HepG2 (cell line): ENCODE results near the gene STAT6. TPM values are rescaled to one million over a fixed set of nuclear protein-coding genes. Genes with fewer than 3 reads are reported as not detected.
A peak's percentile ranks its signal among the peaks of the same experiment; 100 is the strongest.

Experiments used
- ATF2 ChIP-seq: sonication (generic); formaldehyde crosslinking; IDR thresholded peaks from 2 replicates; pipeline ENCODE4 v1.4.0; 2020; ENCODE audit warnings: missing genetic modification reagents
- CBX1 ChIP-seq: IDR thresholded peaks from one replicate; pipeline ENCODE4 v1.6.1; 2016; ENCODE audit warnings: antibody characterized with exemption, low read depth
- DNMT3B ChIP-seq: conservative IDR thresholded peaks from 2 replicates; pipeline ENCODE4 v1.6.1; 2016; ENCODE audit warnings: missing biosample characterization, control low read depth
- PLRG1 ChIP-seq: fragments of 450-650 bp; conservative IDR thresholded peaks from 2 replicates; pipeline ENCODE4 v1.6.1; 2016
- TFAP4 ChIP-seq: sonication (generic); IDR thresholded peaks from 2 replicates; pipeline ENCODE4 v1.6.1; 2016; ENCODE audit warnings: low read depth, borderline replicate concordance
- ZNF333 ChIP-seq: sonication (generic); formaldehyde crosslinking; IDR thresholded peaks from 2 replicates; pipeline ENCODE4 v1.4.0; 2020; ENCODE audit warnings: mild to moderate bottlenecking, missing genetic modification reagents, borderline replicate concordance
- ZNF382 ChIP-seq: sonication (generic); formaldehyde crosslinking; IDR thresholded peaks from 2 replicates; pipeline ENCODE4 v1.5.0; 2020; ENCODE audit warnings: missing genetic modification reagents, mild to moderate bottlenecking, borderline replicate concordance
- ZNF432 ChIP-seq: sonication (generic); formaldehyde crosslinking; IDR thresholded peaks from 2 replicates; pipeline ENCODE4 v1.5.0; 2020; ENCODE audit warnings: missing genetic modification reagents, mild to moderate bottlenecking, borderline replicate concordance
- ZNF558 ChIP-seq: sonication (generic); formaldehyde crosslinking; IDR thresholded peaks from 2 replicates; pipeline ENCODE4 v1.9.0; 2022; ENCODE audit warnings: mild to moderate bottlenecking, missing genetic modification reagents, borderline replicate concordance
- ZNF7 ChIP-seq: IDR thresholded peaks from 2 replicates; pipeline ENCODE4 v1.6.1; 2016; ENCODE audit warnings: missing biosample characterization, missing genetic modification reagents
- ZNF772 ChIP-seq: sonication (generic); formaldehyde crosslinking; IDR thresholded peaks from 2 replicates; pipeline ENCODE4 v1.5.0; 2020; ENCODE audit warnings: mild to moderate bottlenecking, missing genetic modification reagents
- ZNF792 ChIP-seq: IDR thresholded peaks from 2 replicates; pipeline ENCODE4 v1.6.1; 2016
- polyA plus RNA-seq, 8 experiments: library from polyadenylated mRNA; depleted of rRNA in 3 of 8; stranded (reverse) in 7 of 8; unstranded in 1 of 8; fragments of >200 nt; fragmentation: Illumina TruSeq in 4 of 8; extraction: Trizol in 4 of 8; gene quantifications; 2 replicates each; pipeline versions ENCODE4 v1.2.1 to v1.2.3, GENCODE V29; 2011 to 2016; ENCODE audit warnings: low read depth in 4 of 8, missing spikeins in 1 of 8, mixed read lengths in 1 of 8; ENCODE audit not compliant: insufficient read depth in 1 of 8
- total RNA-seq, 5 experiments: library from RNA; depleted of rRNA; stranded (reverse); fragments of >200 nt; fragmentation: Illumina TruSeq; extraction: Trizol; gene quantifications; 2 replicates each; pipeline ENCODE4 v1.2.3, GENCODE V29; 2016; ENCODE audit warnings: low read depth in 1 of 5
- TF ChIP-seq, protein P1 (sequence below): sonication (generic); formaldehyde crosslinking; IDR thresholded peaks from 2 replicates; pipeline ENCODE4 v1.4.0; 2020; ENCODE audit warnings: mild to moderate bottlenecking, missing genetic modification reagents
- TF ChIP-seq, protein P2 (sequence below): sonication (generic); formaldehyde crosslinking; IDR thresholded peaks from 2 replicates; pipeline ENCODE4 v1.8.0; 2022; ENCODE audit warnings: missing genetic modification reagents, mild to moderate bottlenecking, moderate library complexity, borderline replicate concordance
- TF ChIP-seq, protein P3 (sequence below): sonication (generic); formaldehyde crosslinking; IDR thresholded peaks from 2 replicates; pipeline ENCODE4 v1.4.0; 2020; ENCODE audit warnings: mild to moderate bottlenecking, missing genetic modification reagents

STAT6 gene
- total and polyA plus RNA-seq, 2 of the 13 experiments (the other 11 are each of a cell fraction or from before 2014, with no cell fraction given), result 28.0 to 62.2 TPM

GRCh38 chr12:57127726-57128518 lies 16.8 kb upstream of the STAT6 start, which contains the start of gene LRP1 (continued):
- TF ChIP-seq ZNF432 (CRISPR knock-in tag), result no peak
- TF ChIP-seq CBX1, result no peak
- 0 out of 2 replicates have a peak, but pooled peaks have one; percentile 32 for TF ChIP-seq ZNF772 (CRISPR knock-in tag)
- TF ChIP-seq, protein P1, sequence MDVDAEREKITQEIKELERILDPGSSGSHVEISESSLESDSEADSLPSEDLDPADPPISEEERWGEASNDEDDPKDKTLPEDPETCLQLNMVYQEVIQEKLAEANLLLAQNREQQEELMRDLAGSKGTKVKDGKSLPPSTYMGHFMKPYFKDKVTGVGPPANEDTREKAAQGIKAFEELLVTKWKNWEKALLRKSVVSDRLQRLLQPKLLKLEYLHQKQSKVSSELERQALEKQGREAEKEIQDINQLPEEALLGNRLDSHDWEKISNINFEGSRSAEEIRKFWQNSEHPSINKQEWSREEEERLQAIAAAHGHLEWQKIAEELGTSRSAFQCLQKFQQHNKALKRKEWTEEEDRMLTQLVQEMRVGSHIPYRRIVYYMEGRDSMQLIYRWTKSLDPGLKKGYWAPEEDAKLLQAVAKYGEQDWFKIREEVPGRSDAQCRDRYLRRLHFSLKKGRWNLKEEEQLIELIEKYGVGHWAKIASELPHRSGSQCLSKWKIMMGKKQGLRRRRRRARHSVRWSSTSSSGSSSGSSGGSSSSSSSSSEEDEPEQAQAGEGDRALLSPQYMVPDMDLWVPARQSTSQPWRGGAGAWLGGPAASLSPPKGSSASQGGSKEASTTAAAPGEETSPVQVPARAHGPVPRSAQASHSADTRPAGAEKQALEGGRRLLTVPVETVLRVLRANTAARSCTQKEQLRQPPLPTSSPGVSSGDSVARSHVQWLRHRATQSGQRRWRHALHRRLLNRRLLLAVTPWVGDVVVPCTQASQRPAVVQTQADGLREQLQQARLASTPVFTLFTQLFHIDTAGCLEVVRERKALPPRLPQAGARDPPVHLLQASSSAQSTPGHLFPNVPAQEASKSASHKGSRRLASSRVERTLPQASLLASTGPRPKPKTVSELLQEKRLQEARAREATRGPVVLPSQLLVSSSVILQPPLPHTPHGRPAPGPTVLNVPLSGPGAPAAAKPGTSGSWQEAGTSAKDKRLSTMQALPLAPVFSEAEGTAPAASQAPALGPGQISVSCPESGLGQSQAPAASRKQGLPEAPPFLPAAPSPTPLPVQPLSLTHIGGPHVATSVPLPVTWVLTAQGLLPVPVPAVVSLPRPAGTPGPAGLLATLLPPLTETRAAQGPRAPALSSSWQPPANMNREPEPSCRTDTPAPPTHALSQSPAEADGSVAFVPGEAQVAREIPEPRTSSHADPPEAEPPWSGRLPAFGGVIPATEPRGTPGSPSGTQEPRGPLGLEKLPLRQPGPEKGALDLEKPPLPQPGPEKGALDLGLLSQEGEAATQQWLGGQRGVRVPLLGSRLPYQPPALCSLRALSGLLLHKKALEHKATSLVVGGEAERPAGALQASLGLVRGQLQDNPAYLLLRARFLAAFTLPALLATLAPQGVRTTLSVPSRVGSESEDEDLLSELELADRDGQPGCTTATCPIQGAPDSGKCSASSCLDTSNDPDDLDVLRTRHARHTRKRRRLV (CRISPR knock-in tag), result no peak
- TF ChIP-seq ZNF382 (CRISPR knock-in tag), result no peak
- no peak for TF ChIP-seq ZNF7 (CRISPR knock-in tag)
- no peak for TF ChIP-seq TFAP4
- no peak for TF ChIP-seq PLRG1
- no peak for TF ChIP-seq ATF2 (CRISPR knock-in tag)
- no peak for TF ChIP-seq ZNF333 (CRISPR knock-in tag)
- TF ChIP-seq DNMT3B, result no peak
- TF ChIP-seq, protein P2, sequence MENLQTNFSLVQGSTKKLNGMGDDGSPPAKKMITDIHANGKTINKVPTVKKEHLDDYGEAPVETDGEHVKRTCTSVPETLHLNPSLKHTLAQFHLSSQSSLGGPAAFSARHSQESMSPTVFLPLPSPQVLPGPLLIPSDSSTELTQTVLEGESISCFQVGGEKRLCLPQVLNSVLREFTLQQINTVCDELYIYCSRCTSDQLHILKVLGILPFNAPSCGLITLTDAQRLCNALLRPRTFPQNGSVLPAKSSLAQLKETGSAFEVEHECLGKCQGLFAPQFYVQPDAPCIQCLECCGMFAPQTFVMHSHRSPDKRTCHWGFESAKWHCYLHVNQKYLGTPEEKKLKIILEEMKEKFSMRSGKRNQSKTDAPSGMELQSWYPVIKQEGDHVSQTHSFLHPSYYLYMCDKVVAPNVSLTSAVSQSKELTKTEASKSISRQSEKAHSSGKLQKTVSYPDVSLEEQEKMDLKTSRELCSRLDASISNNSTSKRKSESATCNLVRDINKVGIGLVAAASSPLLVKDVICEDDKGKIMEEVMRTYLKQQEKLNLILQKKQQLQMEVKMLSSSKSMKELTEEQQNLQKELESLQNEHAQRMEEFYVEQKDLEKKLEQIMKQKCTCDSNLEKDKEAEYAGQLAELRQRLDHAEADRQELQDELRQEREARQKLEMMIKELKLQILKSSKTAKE (CRISPR knock-in tag), result no peak
- TF ChIP-seq, protein P3, sequence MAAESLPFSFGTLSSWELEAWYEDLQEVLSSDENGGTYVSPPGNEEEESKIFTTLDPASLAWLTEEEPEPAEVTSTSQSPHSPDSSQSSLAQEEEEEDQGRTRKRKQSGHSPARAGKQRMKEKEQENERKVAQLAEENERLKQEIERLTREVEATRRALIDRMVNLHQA (CRISPR knock-in tag), result no peak
- TF ChIP-seq ZNF792 (CRISPR knock-in tag), result no peak
- TF ChIP-seq ZNF558 (CRISPR knock-in tag), result no peak; the same call in 1 of the 2 replicates
